Measurements from ENCODE around the gene STARD10.

DNA sequence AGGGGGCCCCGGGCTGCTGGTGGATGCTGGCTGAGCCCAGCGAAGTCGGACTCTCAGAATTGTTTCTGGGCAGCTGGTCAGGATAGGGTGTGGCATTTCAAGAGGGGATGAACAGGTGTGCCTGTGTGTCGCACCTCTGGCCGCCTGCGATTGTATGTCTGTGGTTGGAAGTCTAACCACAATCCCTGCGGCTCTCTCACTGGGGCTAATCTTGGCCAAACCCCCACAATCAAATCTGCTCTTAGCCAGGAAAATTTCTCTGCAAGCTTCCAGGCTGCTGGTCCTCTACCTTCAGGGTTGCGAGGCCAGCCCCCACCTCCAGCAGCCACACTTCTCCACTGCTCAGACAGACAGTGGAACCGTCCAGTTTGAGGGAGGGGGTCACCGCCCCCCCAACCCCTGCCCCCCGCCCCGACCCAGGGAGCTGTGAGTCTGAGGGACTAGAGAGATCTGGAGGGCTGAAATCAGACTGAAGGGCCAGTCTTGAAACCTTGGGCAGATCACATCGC is 21.3 kb upstream of the STARD10 start:
- TF ChIP-seq, protein P1, sequence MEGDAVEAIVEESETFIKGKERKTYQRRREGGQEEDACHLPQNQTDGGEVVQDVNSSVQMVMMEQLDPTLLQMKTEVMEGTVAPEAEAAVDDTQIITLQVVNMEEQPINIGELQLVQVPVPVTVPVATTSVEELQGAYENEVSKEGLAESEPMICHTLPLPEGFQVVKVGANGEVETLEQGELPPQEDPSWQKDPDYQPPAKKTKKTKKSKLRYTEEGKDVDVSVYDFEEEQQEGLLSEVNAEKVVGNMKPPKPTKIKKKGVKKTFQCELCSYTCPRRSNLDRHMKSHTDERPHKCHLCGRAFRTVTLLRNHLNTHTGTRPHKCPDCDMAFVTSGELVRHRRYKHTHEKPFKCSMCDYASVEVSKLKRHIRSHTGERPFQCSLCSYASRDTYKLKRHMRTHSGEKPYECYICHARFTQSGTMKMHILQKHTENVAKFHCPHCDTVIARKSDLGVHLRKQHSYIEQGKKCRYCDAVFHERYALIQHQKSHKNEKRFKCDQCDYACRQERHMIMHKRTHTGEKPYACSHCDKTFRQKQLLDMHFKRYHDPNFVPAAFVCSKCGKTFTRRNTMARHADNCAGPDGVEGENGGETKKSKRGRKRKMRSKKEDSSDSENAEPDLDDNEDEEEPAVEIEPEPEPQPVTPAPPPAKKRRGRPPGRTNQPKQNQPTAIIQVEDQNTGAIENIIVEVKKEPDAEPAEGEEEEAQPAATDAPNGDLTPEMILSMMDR (IDR thresholded peaks at IDR 0.05; ENCODE audit: extremely low read depth in 1 of 2, insufficient read depth in 1 of 2, low read depth in 1 of 2, low read length in 2 of 2), result no peak
- no peak for TF ChIP-seq POLR2A (IDR thresholded peaks at IDR 0.05; ENCODE audit: low read depth, low read length)
